Measurements from ENCODE around the gene LYSET.

DNA sequence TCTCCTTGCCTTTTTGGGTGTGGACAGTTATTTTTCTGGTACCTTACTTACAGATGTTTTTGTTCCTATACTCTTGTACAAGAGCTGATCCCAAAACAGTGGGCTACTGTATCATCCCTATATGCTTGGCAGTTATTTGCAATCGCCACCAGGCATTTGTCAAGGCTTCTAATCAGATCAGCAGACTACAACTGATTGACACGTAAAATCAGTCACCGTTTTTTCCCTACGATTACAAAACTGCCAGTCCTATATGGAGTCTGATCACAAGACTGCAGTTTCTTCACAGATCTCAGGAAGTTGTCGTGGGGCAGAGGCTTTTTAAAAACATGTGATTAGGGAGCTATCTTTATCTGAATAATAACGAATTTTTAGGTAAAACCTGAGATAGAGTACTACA, 1.3 kb downstream of the LYSET start:
- TF ChIP-seq POLR2A (IDR thresholded peaks at IDR 0.05; ENCODE audit: low read depth) = no peak
- TF ChIP-seq, protein P1, sequence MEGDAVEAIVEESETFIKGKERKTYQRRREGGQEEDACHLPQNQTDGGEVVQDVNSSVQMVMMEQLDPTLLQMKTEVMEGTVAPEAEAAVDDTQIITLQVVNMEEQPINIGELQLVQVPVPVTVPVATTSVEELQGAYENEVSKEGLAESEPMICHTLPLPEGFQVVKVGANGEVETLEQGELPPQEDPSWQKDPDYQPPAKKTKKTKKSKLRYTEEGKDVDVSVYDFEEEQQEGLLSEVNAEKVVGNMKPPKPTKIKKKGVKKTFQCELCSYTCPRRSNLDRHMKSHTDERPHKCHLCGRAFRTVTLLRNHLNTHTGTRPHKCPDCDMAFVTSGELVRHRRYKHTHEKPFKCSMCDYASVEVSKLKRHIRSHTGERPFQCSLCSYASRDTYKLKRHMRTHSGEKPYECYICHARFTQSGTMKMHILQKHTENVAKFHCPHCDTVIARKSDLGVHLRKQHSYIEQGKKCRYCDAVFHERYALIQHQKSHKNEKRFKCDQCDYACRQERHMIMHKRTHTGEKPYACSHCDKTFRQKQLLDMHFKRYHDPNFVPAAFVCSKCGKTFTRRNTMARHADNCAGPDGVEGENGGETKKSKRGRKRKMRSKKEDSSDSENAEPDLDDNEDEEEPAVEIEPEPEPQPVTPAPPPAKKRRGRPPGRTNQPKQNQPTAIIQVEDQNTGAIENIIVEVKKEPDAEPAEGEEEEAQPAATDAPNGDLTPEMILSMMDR (IDR thresholded peaks at IDR 0.05) = no peak
